Measurements from ENCODE around the gene SPTAN1. TPM values are rescaled to one million over a fixed set of nuclear protein-coding genes. Genes with fewer than 3 reads are reported as not detected.
A peak's percentile ranks its signal among the peaks of the same experiment; 100 is the strongest.
"Not testable (repeated sequence)": the region's sequence is repeated elsewhere in the genome, so short reads cannot be mapped to it uniquely, and the experiment has no call there.

SPTAN1 gene
- total RNA-seq, 1 donor: 501 TPM

DNA sequence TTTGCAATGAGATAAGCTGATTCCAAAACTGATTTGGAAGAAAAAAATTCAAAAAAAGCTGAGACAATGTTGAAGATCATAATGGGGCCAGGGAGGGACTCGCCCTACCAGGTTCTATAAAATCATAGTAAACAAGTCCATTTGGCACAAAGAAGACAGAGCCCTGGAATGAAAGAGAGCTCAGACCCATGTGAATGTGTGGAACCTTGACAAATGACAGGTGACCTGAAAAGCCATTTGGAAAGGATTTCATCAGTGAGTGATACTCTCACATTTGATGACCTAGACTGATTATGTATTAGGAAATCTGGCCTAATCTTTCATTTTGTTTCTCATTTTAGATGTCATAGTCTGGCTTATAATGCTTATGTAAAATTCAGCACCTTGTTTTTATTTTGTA, 26.8 kb downstream of the SPTAN1 start:
- no peak for TF ChIP-seq CTCF (IDR thresholded peaks at IDR 0.05; ENCODE audit: insufficient read depth, low read depth, low read length)
- H3K4me3 ChIP-seq (ENCODE audit: low read depth, low read length): no peak overlapping the region
- no peak for DNase-seq (ENCODE audit: low read depth)

GRCh38 chr9:128580731-128581130, 28.3 kb downstream of the SPTAN1 start:
- DNase-seq (ENCODE audit: low read depth): no peak
- no peak overlapping the region for H3K4me3 ChIP-seq (ENCODE audit: low read depth, low read length)
- TF ChIP-seq CTCF (IDR thresholded peaks at IDR 0.05; ENCODE audit: insufficient read depth, low read depth, low read length): no peak

DNA sequence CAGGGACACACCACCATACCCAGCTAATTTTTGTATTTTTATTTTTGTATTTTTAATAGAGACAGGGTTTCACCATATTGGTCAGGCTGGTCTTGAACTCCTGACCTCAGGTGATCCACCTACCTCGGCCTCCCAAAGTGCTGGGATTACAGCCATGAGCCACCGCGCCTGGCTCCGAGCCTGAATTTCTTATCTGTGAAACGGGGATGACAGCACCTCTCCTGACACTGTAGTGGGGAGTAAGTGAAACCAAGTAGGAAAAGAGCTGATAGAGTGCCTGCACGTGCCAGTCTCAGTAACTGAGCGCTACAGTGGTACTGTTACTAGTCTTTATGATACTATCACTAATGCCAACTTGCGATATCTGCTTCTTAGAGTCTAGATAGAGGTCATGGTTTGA, 32.8 kb downstream of the SPTAN1 start:
- H3K4me3 ChIP-seq (ENCODE audit: low read depth, low read length); DNase-seq (ENCODE audit: low read depth): not testable (repeated sequence)

DNA sequence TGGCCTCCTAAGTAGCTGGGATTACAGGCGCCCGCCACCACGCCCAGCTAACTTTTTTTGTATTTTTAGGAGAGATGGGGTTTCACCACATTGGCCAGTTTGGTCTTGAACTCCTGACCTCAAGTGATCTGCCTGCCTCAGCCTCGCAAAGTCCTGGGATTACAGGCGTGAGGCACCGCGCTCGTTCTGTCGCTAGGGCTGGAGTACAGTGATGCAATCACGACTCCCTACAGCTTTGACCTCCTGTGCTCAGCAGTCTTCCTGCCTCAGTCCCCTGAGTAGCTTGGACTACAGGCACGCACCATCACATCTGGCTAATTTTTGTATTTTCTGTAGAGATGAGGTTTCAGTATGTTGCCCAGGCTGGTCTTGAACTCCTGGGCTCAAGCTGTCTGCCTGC, 34.5 kb downstream of the SPTAN1 start:
- H3K4me3 ChIP-seq (ENCODE audit: low read depth, low read length): not testable (repeated sequence)
- DNase-seq (ENCODE audit: low read depth): peak; percentile 59

- no peak overlapping the region for H3K4me3 ChIP-seq (ENCODE audit: low read depth, low read length)
- TF ChIP-seq CTCF (IDR thresholded peaks at IDR 0.05; ENCODE audit: insufficient read depth, low read depth, low read length): no peak
- no peak for DNase-seq (ENCODE audit: low read depth)
These were observed 35.1 kb downstream of the SPTAN1 start for GRCh38 chr9:128587453-128587852.

- no peak for DNase-seq (ENCODE audit: low read depth)
- no peak overlapping the region for H3K4me3 ChIP-seq (ENCODE audit: low read depth, low read length)
- no peak for TF ChIP-seq CTCF (IDR thresholded peaks at IDR 0.05; ENCODE audit: insufficient read depth, low read depth, low read length)
These were observed 36.3 kb downstream of the SPTAN1 start for GRCh38 chr9:128588581-128589233.

GRCh38 chr9:128593039-128593438, 40.7 kb downstream of the SPTAN1 start:
- TF ChIP-seq CTCF (IDR thresholded peaks at IDR 0.05; ENCODE audit: insufficient read depth, low read depth, low read length): no peak
- H3K4me3 ChIP-seq (ENCODE audit: low read depth, low read length): no peak overlapping the region
- DNase-seq (ENCODE audit: low read depth): no peak

DNA sequence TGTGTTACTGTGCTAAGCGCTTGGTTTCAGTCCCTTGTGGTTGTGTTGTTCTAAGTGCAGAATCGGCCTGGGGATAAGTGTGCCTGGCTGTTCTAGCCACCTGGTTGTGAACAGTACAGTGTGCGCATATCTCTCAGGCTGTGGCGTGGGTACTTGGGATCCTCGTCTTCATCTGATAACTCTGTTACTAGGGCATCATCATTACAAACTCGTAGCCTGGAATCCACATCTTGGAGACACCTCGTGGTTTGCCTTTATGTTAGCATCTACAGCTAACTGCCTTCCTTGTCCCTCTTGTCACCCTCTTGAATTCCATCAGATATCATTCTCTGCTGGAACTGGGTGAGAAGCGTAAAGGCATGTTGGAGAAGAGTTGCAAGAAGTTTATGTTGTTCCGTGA, 41.5 kb downstream of the SPTAN1 start:
- DNase-seq (ENCODE audit: low read depth): no peak
- TF ChIP-seq CTCF (IDR thresholded peaks at IDR 0.05; ENCODE audit: insufficient read depth, low read depth, low read length): no peak
- no peak overlapping the region for H3K4me3 ChIP-seq (ENCODE audit: low read depth, low read length)
